GM12878 (cell line): ENCODE data around the gene ADAMTS17. TPM values are rescaled to one million over a fixed set of nuclear protein-coding genes. Genes with fewer than 3 reads are reported as not detected.

Experiments
- ATAC-seq: fragments of 200-7000 bp; cut with Tn5 transposase; 3 replicates; pipeline ENCODE4 v1.9.1; 2020; ENCODE audit warnings: mild to moderate bottlenecking, moderate library complexity
- BruUV-seq: library from RNA; stranded (reverse); fragments of 400-500 nt; replicated peaks from 2 replicates; lab custom pipeline; 2021; lab: Mats Ljungman, UMichigan
- CTCF ChIA-PET: fragments of 300-600 bp; sonication (Branson Sonifier 250); formaldehyde crosslinking; extraction: SDS; loops from one replicate; lab custom pipeline; 2021; ENCODE audit warnings: inconsistent platforms; lab: Yijun Ruan, JAX
- POLR2A ChIA-PET: fragments of 350-600 bp; formaldehyde crosslinking; extraction: SDS; loops from one replicate; lab custom pipeline; 2021; ENCODE audit warnings: inconsistent platforms; lab: Charles Lee
- RAD21 ChIA-PET: fragments of 300-600 bp; sonication (Branson Sonifier 250); formaldehyde crosslinking; loops from one replicate; lab custom pipeline; 2023; ENCODE audit warnings: antibody characterized with exemption; ENCODE audit not compliant: unreplicated experiment; lab: Charles Lee
- SMC1A ChIA-PET: fragments of 300-600 bp; sonication (Branson Sonifier 250); formaldehyde crosslinking; loops from one replicate; lab custom pipeline; 2023; ENCODE audit not compliant: unreplicated experiment, uncharacterized antibody; lab: Charles Lee
- DNase-seq: peaks from one replicate; pipeline ENCODE4 v3.0.0-alpha.2; 2011; ENCODE audit warnings: low read depth, low spot score
- FAIRE-seq: peaks from 3 replicates; lab custom pipeline; 2011; peaks lifted over from hg19 to GRCh38; lab: Jason Lieb, UNC
- H2AFZ ChIP-seq: 2 replicates; pipeline ENCODE4 v1.6.0; 2011; ENCODE audit warnings: low read depth, low read length, control low read depth; ENCODE audit not compliant: control insufficient read depth
- H3K27ac ChIP-seq: 2 replicates; pipeline ENCODE4 v1.5.1; 2011; ENCODE audit warnings: control low read depth; ENCODE audit not compliant: control insufficient read depth, insufficient read depth
- H3K27me3 ChIP-seq, 2 experiments: replicated peaks in 1 of 2; 2 replicates each; pipeline versions ENCODE4 v1.6.0 to v1.6.1; 2011; ENCODE audit warnings: low read length in 1 of 2; ENCODE audit not compliant: control insufficient read depth in 2 of 2, insufficient read depth in 2 of 2
- H3K36me3 ChIP-seq, 2 experiments: 2 replicates each; pipeline ENCODE4 v1.5.1; 2011; ENCODE audit warnings: low read length in 1 of 2; ENCODE audit not compliant: control insufficient read depth in 2 of 2, insufficient read depth in 2 of 2
- H3K4me1 ChIP-seq: 2 replicates; pipeline ENCODE4 v1.6.1; 2011; ENCODE audit warnings: mild to moderate bottlenecking, low read length, moderate library complexity, mixed read lengths; ENCODE audit not compliant: control insufficient read depth, insufficient read depth
- H3K4me2 ChIP-seq: 2 replicates; pipeline ENCODE4 v1.6.0; 2011; ENCODE audit warnings: control low read depth; ENCODE audit not compliant: control insufficient read depth, insufficient read depth
- H3K4me3 ChIP-seq: fragments of 200-600 bp; sonication (generic); 2 replicates; pipeline ENCODE4 v1.5.1; 2016
- H3K79me2 ChIP-seq: 2 replicates; pipeline ENCODE4 v1.6.0; 2011; ENCODE audit warnings: low read length; ENCODE audit not compliant: control insufficient read depth, insufficient read depth
- H3K9ac ChIP-seq: 2 replicates; pipeline ENCODE4 v1.8.0; 2011; ENCODE audit warnings: low read length, control low read depth, mixed read lengths; ENCODE audit not compliant: control insufficient read depth, insufficient read depth
- H3K9me3 ChIP-seq: replicated peaks from 3 replicates; pipeline ENCODE4 v1.5.1; 2011; ENCODE audit warnings: mild to moderate bottlenecking, low read length; ENCODE audit not compliant: control insufficient read depth, insufficient read depth
- H4K20me1 ChIP-seq: 2 replicates; pipeline ENCODE4 v1.6.0; 2011; ENCODE audit not compliant: control insufficient read depth, insufficient read depth
- SPI1 ChIP-seq: IDR thresholded peaks from 2 replicates; pipeline ENCODE4 v1.6.1; 2011; ENCODE audit warnings: low read depth, mild to moderate bottlenecking, low read length, moderate library complexity, borderline replicate concordance; ENCODE audit not compliant: insufficient read depth
- SUZ12 ChIP-seq: fragments of 200-600 bp; sonication (generic); IDR thresholded peaks from one replicate; pipeline ENCODE4 v1.6.1; 2018; ENCODE audit warnings: antibody characterized with exemption, mild to moderate bottlenecking; ENCODE audit not compliant: unreplicated experiment
- YY1 ChIP-seq: IDR thresholded peaks from 2 replicates; pipeline ENCODE4 v1.6.1; 2011; ENCODE audit warnings: low read depth, mild to moderate bottlenecking, low read length
- WGBS: methylation state at CpG from one replicate; pipeline ENCODE4 v1.1.6; 2016; ENCODE audit warnings: low lambda C conversion rate; ENCODE audit not compliant: insufficient replicate concordance, insufficient coverage; ENCODE audit errors: missing lambda C conversion rate; 5-methylcytosine and 5-hydroxymethylcytosine counted together
- in situ Hi-C: fragments of 300-500 bp; cut with MboI; formaldehyde crosslinking; loops from 9 replicates; pipeline ENCODE4 v1.14.3; 2018; ENCODE audit warnings: mixed read lengths
- intact Hi-C: fragments of 100-400 bp; cut with micrococcal nuclease; formaldehyde crosslinking; loops from one replicate; pipeline ENCODE4 v1.14.2; 2022; ENCODE audit not compliant: unreplicated experiment
- polyA plus RNA-seq, 11 experiments: library from polyadenylated mRNA; depleted of rRNA in 4 of 11; unstranded in 6 of 11; stranded (reverse) in 5 of 11; fragments of >200 nt; fragmentation: Nextera tagmentation in 4 of 11; fragmentation: Illumina TruSeq in 1 of 11; extraction: Ambion mirVana in 4 of 11; extraction: Trizol in 1 of 11; gene quantifications; 1 replicate in 1 of 11; 2 replicates in 10 of 11; pipeline versions ENCODE4 v1.2.1 to v1.2.3, GENCODE V29; 2011 to 2016; ENCODE audit warnings: inconsistent platforms in 2 of 11, missing spikeins in 2 of 11, low read depth in 1 of 11
- total RNA-seq, 4 experiments: library from RNA; depleted of rRNA in 3 of 4; stranded (reverse); fragments of >200 nt in 3 of 4; fragmentation: Illumina TruSeq in 1 of 4; extraction: Trizol in 1 of 4; gene quantifications; 2 replicates each; pipeline versions ENCODE4 v1.2.1 to v1.2.3, GENCODE V29; 2013 to 2021

ADAMTS17 gene
- total and polyA plus RNA-seq, 10 of the 15 experiments (the other 5 are each of a cell fraction or from before 2014, with no cell fraction given) = 0.04 to 0.50 (median 0.10) TPM; not detected in 4

DNA sequence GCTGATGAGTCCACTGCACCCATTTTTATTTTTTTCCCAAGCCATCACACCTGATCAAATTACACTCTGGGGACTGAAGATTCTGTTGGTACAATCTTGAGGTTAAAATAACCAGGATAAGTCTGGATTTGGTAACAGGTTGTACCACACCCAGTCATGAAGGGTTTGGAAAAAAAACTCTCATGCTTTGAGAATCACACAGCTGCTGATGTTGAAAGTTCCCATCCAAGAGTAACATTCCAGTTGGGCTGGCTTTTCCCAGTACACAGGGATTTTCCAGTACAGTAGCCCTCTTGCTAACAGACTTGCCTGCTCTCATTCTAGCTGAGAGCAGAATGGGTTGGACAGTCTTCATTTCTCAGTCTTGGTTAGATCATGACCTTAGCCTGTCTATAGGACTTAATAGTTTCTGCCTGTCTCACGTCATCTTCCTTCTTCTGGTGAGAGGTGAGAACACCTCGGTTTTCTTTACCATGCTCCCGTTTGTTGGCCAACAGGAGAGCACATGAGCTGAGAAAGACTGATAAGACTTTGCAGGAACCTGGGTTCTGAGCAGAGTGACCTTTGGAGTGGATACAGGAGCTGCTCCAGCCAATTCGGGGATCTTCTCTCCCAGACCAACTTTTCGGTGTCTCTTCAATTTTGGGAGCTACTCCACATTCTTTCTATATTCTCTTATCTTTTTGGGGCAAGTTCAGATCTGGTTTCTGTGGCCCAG lies 308.5 kb downstream of the ADAMTS17 start (continued):
- TF ChIP-seq SUZ12 = no peak
- TF ChIP-seq, all 136 proteins: peak for 0

- Histone ChIP-seq H3K9me3 (peaks cover 3% of the 10 kb centered on the region; the same call in 2 of the 3 replicates), H4K20me1 (no peaks in the 10 kb centered on the region), H2AFZ (no peak overlapping the region), H3K4me2 (no peak overlapping the region), H3K79me2 (no peaks in the 10 kb centered on the region), H3K4me3 (no peak overlapping the region), H3K36me3 (no peaks in the 10 kb centered on the region), H3K4me1 (no peaks in the 10 kb centered on the region), H3K9ac (no peak overlapping the region), H3K27me3 (no peaks in the 10 kb centered on the region), H3K27ac (no peak overlapping the region)
- DNase-seq = no peak
- intact Hi-C loops = no loop called here
- ATAC-seq = no peak
- no TSS peak for BruUV-seq
- ChIA-PET SMC1A (no interaction called here), RAD21 (no interaction called here), CTCF (no interaction called here), POLR2A (no interaction called here)
- FAIRE-seq = no peak
- 9% methylated on average over 10 of the region's 10 CpGs for WGBS
- in situ Hi-C loops = no loop called here
- TF ChIP-seq YY1 = no peak
- TF ChIP-seq SPI1 = peak; percentile 64; the same call in 1 of the 2 replicates
These were observed 309.3 kb downstream of the ADAMTS17 start for GRCh38 chr15:100032358-100033085.
